GM18858 (cell line): ENCODE results near the gene INSC.
"Not testable (repeated sequence)": the region's sequence is repeated elsewhere in the genome, so short reads cannot be mapped to it uniquely, and the experiment has no call there.

ENCODE experiments used
- ATAC-seq: cut with Tn5 transposase; IDR thresholded peaks from one replicate; pipeline ENCODE4 v1.9.1; 2021; ENCODE audit not compliant: unreplicated experiment

The INSC gene

DNA sequence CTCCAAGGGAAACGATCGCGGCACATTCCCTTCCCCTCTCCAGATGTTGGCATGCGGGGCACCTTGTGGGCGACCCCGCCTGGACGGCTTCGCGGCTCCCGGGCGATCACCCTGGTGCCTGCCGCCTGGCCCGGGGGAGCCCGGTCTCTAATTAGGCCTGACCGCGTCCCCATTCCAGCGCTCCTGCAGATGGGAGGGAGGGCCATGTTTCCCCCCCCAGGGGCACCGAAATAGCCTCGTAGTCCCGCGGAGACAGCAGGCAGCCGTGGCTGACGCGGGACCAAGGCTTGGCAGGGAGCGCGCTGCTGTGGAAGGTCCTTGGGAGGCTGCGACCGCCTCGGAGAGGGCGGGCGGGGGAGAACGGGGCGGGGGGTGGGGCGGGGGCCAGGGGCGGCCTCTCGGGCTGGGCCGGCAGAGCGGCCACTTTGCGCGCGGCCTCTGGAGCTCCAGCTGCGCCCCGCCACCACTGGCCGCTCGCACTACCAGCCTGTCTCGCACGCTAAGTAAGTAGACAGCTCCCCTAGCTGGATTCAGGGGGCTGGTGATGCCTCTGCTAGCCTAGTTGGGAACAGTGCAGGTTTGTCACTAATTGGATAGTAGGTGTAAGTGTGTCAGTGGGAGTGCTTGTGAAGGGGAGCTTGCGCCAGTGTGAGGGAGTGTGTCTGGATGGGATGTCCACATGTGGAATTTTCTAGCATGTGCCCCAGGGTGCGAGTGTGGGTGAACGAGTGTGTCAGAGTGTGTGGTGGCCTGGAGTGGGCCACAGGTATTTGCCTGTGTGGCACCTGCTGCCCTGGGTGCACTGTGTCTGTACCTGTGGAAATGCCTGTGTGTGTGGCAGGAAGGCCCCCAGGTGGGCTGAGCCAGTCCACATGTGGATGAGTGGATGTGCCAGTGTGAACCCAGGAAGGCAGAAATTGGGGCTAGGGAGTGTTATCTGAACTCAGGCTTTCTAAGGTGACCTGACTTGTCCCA is at the start of gene INSC:
INSC (plus strand) TSS at position 423 of the 975 bp plus-strand sequence. CDS start 34,252 bp downstream, outside the sequence.
- ATAC-seq, result no peak

DNA sequence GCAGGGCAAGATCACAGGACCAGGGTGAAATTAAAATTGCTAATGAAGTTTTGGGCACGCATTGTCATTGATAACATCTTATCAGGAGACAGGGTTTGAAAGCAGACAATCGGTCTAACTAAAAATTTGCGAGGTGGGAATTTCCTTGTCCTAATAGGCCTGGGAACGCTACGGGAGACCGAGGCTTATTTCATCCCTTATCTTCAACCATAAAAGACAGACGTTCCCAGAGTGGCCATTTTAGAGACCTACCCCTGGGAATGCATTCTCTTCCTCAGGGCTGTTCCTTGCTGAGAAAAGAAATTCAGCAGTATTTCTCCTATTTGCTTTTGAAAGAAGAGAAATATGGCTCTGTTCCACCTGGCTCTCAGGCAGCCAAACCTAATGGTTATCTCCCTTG is 45.0 kb upstream of the INSC start:
- not testable (repeated sequence) for ATAC-seq

DNA sequence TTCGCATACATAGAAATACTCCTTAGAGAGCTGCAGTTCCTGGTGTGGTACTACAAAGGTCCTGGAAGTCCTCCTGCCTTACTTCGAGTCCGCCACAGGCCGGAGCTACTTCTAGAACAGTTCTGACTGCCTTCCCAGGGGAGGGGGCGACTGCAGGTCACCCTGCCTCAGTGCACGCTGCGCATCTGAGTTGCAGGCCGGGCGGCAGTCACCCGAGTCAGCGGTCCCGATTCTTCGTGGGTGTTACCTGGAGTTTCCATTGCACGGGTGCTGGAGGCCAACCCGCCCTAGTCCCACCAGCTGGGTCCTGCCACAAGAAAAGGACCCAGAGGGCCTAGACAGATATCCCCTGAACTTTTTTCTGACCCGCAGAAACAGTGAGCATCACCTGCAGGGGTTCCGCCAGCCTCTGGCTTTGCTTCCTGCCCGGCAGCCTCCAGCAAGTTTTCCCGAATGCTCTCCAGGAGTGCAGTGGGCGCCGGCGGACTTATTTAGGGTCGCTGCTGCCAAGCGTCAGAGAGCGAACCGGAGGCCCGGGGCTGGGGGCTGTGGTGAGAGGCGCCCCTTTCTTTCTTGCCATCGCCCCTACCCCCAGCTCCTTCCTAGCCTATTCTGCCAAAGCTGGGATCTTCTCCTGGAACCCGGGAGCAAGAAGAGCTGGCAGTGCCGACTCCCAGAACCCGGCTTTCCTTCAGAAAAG is 43.0 kb upstream of the INSC start:
- ATAC-seq, result no peak

- ATAC-seq, result no peak
Observed at GRCh38 chr11:15072551-15073143, 42.1 kb upstream of the INSC start.

- ATAC-seq, result no peak
Observed at GRCh38 chr11:15073361-15074205, 41.1 kb upstream of the INSC start, which contains the start of gene CALCB. CALCB (plus strand) TSS chr11:15073593; CDS start chr11:15074719, 1,126 bp downstream.

DNA sequence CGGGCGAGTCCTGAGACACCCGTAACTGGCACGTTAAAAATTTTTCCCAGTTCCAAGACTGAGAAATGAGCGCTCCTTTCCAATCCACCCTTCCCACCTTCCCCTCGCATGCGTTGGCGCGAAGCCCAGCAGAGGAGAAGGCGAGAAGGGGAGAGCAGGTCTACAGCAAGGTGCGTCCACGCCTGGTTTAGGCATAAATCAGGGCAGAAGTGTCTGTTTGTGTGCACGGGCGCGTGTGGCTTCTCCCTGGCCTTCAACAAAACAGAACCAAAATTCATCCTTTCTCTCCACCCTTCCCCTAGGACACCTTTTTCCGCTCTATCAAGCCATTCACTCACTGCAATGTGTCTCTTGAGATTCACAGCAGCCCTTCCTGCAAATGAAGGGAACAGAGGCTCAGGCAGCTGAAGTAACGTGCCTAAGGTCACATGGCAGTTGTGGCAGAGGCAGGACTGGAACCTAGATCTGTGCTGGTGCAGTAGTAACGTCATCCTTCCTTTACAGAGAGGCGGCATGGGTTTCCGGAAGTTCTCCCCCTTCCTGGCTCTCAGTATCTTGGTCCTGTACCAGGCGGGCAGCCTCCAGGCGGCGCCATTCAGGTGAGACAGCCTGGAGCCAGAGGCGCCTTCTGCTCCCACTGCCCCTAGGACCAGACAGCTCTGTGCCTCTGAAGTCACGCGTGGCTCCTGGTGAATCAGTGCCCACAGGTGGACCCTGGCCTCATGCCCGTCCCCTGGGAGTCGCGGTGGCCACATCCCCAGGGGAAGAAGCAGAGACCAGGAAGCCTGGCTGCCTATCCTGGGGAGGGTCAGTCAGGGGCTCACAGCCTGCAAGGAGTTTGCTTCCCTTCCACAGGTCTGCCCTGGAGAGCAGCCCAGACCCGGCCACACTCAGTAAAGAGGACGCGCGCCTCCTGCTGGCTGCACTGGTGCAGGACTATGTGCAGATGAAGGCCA is 40.2 kb upstream of the INSC start:
- ATAC-seq, result peak; percentile 86

DNA sequence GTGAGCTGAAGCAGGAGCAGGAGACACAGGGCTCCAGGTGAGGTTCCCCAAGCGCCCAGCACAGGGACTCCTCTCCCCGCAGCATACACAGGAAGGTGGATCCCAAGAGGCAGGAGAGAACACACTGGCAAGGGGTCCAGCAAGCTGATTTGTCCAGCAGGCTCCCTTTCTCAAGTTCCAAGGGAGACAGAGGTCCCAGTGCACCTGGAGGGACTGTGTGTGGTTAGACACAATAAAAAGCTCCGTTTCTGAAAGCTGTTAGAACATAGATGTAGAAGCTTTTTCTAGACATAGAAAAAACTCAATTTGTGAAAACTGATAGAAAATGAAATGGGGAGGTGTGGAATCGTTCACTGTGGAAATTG is 39.6 kb upstream of the INSC start:
- no peak for ATAC-seq

GRCh38 chr11:15091175-15091574 is 23.5 kb upstream of the INSC start:
- ATAC-seq, result no peak

GRCh38 chr11:15091625-15092024 is 23.1 kb upstream of the INSC start:
- no peak for ATAC-seq

- ATAC-seq, result peak; percentile 85
Observed at GRCh38 chr11:15093432-15093831, 21.3 kb upstream of the INSC start.

DNA sequence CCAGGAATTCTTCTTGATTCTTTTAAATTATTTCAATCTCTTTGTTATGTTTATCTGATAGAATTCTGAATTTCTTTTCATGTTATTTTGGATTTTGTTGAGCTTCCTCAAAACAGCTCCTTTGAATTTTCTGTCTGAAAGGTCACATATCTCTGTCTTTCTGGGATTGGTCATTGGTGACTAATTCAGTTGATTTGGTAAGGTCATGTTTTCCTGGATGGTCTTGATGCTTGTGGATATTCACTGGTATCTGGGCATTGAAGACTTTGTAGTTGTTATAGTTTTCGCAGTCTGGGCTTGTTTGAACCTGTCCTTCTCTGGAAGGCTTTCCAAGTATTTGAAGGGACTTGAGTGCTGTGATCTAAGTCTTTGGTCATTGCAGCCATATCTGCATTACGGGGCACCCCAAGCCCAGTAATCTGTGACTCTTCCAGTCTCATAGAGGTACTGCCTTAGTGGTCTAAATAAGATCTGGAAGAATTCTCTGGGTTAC is 18.9 kb upstream of the INSC start:
- no peak for ATAC-seq

GRCh38 chr11:15097411-15097810 is 17.3 kb upstream of the INSC start:
- no peak for ATAC-seq

DNA sequence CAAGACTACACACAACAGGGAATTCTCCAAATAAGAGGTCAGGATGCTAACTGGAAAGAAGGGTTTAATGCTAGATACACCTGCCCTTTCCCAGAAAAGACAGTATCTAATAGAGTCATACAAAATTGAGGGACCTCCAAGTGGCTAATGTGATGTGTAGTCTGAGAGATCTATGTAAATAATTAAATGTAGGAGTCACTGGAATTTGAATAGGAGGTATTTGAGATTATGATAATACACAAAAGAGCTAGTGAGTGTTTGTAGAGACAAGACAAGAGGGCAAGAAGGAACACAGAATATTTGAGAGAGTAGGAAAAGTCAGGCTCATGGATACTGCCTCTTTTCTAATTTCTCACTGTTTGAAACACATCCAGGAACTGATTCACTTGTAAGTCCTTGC is 15.5 kb upstream of the INSC start:
- no peak for ATAC-seq

DNA sequence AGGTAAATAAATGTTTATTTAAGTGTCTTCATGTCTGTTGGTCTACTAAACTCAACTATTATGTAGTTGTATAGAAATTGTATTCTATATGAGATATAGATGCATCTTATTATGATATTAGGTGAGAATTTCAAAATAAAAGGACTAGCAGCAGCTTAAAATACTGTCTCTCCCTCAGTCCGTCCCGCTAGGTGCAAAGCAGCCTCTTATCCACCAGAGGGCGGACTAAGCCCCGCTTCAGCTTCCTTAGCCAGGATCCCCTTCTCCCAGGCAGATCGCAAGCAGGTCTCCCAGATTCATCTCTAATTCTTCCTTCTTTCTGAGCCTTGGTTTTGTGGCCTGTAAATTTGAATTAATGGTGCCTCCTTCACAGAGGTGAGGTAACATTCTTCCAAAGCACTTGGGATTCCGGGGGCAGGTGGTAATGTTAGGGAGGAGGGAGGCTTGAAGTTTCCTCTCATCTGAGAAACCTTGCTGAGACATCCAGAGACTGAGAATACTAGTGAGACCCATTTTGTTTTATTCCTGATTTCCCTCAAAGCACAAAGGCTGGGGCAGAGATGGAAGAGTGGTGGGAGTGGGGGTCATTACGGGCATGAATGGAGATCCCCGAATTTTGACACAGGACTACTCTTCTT is 13.5 kb upstream of the INSC start:
- peak; percentile 66 for ATAC-seq

DNA sequence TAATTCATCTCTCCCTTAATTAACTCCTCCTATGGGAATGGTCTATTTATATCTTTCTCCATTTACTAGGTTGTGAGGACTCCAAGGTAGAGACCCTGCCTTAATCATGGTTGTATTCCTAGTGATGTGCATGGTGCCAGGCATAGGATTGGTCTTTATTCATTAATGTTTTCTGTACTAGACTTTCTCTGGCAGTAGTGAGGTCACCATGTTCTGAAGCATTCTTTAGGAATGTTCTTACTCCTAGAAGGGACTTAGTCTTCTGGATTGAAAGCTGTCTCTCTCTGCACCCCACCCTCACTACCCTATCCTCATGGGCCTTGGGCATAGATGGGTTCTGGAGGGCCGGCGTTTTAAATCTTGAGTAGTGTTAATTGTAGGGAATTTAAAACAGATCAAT is 10.6 kb upstream of the INSC start:
- ATAC-seq, result no peak

DNA sequence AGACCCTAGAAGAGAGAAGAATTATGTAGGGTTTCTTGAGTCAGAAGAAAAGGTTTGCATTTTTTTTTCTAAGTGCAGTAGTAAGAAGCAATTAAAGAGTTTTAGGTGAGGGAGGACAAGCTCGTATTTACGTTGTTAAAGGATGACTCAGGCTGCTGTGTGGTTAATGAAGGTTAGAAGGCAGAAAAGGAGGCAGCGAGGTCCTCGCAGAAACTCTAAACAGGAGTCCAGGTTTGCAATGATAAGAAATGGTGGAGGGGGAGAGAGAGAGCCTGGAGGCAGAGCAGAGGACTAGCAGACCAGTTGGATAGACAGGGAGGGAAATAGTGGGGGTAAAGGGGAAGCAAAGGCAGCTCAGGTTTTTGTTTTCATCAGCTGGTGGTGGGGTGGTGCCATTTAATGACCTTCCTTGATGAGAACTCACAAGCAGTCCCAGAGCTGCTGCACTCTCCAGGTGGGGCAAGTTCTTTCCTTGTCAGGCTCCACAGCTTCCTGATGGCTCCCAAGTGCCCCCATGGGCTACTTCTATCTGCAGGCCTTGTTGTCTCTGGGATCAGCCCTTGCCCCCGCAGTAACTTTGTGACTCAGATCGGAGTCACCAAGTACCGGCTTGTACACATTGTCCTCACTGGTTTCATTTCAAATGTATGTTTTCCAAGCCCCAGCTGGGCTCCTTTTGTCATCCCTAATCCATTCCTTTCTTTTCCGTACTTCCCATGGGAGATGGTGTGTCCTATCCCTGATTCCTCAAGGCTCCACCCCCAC is 8.3 kb upstream of the INSC start:
- no peak for ATAC-seq

GRCh38 chr11:15107730-15108515 is 6.8 kb upstream of the INSC start:
- peak; percentile 71 for ATAC-seq
